ENCODE results near the gene HDLBP. TPM values are rescaled to one million over a fixed set of nuclear protein-coding genes. Genes with fewer than 3 reads are reported as not detected.
A peak's percentile ranks its signal among the peaks of the same experiment; 100 is the strongest.

The HDLBP gene
- polyA plus RNA-seq (ENCODE audit: insufficient read length in 3 of 3): 100 to 1,000 TPM; 341 to 386 (median 376) TPM
- long read RNA-seq, donor 1, full-length matches to known transcripts: 23 of 338 reads
- long read RNA-seq, donor 1, partial matches to known transcripts: 315 of 338 reads
- long read RNA-seq, donor 1, other reads (novel, unspliced or antisense): 0 of 338 reads
- long read RNA-seq, donor 2, full-length matches to known transcripts: 30 of 328 reads
- long read RNA-seq, donor 2, partial matches to known transcripts: 298 of 328 reads
- long read RNA-seq, donor 2, other reads (novel, unspliced or antisense): 0 of 328 reads
- long read RNA-seq, donor 3, full-length matches to known transcripts: 25 of 1,418 reads
- long read RNA-seq, donor 3, partial matches to known transcripts: 1,370 of 1,418 reads
- long read RNA-seq, donor 3, other reads (novel, unspliced or antisense): 23 of 1,418 reads
- long read RNA-seq, donor 4, full-length matches to known transcripts: 25 of 158 reads
- long read RNA-seq, donor 4, partial matches to known transcripts: 133 of 158 reads
- long read RNA-seq, donor 4, other reads (novel, unspliced or antisense): 0 of 158 reads
- long read RNA-seq, donor 5: 0 reads
- long read RNA-seq, donor 6, full-length matches to known transcripts: 22 of 1,344 reads
- long read RNA-seq, donor 6, partial matches to known transcripts: 1,266 of 1,344 reads
- long read RNA-seq, donor 6, other reads (novel, unspliced or antisense): 56 of 1,344 reads
- long read RNA-seq, donor 7, full-length matches to known transcripts: 23 of 132 reads
- long read RNA-seq, donor 7, partial matches to known transcripts: 109 of 132 reads
- long read RNA-seq, donor 7, other reads (novel, unspliced or antisense): 0 of 132 reads
- long read RNA-seq, donor 8, full-length matches to known transcripts: 36 of 231 reads
- long read RNA-seq, donor 8, partial matches to known transcripts: 195 of 231 reads
- long read RNA-seq, donor 8, other reads (novel, unspliced or antisense): 0 of 231 reads
- long read RNA-seq, donor 9, full-length matches to known transcripts: 14 of 917 reads
- long read RNA-seq, donor 9, partial matches to known transcripts: 903 of 917 reads
- long read RNA-seq, donor 9, other reads (novel, unspliced or antisense): 0 of 917 reads
- long read RNA-seq, donor 10, full-length matches to known transcripts: 18 of 1,389 reads
- long read RNA-seq, donor 10, partial matches to known transcripts: 1,371 of 1,389 reads
- long read RNA-seq, donor 10, other reads (novel, unspliced or antisense): 0 of 1,389 reads
- long read RNA-seq, donor 11, full-length matches to known transcripts: 23 of 833 reads
- long read RNA-seq, donor 11, partial matches to known transcripts: 723 of 833 reads
- long read RNA-seq, donor 11, other reads (novel, unspliced or antisense): 87 of 833 reads
- long read RNA-seq, donor 12, full-length matches to known transcripts: 2 of 201 reads
- long read RNA-seq, donor 12, partial matches to known transcripts: 194 of 201 reads
- long read RNA-seq, donor 12, other reads (novel, unspliced or antisense): 5 of 201 reads
- long read RNA-seq, donor 13, full-length matches to known transcripts: 36 of 944 reads
- long read RNA-seq, donor 13, partial matches to known transcripts: 897 of 944 reads
- long read RNA-seq, donor 13, other reads (novel, unspliced or antisense): 11 of 944 reads
- long read RNA-seq, donor 14, full-length matches to known transcripts: 12 of 379 reads
- long read RNA-seq, donor 14, partial matches to known transcripts: 362 of 379 reads
- long read RNA-seq, donor 14, other reads (novel, unspliced or antisense): 5 of 379 reads
- long read RNA-seq, donor 15, full-length matches to known transcripts: 4 of 37 reads
- long read RNA-seq, donor 15, partial matches to known transcripts: 33 of 37 reads
- long read RNA-seq, donor 15, other reads (novel, unspliced or antisense): 0 of 37 reads
- long read RNA-seq, donor 16, full-length matches to known transcripts: 45 of 1,421 reads
- long read RNA-seq, donor 16, partial matches to known transcripts: 1,325 of 1,421 reads
- long read RNA-seq, donor 16, other reads (novel, unspliced or antisense): 51 of 1,421 reads

DNA sequence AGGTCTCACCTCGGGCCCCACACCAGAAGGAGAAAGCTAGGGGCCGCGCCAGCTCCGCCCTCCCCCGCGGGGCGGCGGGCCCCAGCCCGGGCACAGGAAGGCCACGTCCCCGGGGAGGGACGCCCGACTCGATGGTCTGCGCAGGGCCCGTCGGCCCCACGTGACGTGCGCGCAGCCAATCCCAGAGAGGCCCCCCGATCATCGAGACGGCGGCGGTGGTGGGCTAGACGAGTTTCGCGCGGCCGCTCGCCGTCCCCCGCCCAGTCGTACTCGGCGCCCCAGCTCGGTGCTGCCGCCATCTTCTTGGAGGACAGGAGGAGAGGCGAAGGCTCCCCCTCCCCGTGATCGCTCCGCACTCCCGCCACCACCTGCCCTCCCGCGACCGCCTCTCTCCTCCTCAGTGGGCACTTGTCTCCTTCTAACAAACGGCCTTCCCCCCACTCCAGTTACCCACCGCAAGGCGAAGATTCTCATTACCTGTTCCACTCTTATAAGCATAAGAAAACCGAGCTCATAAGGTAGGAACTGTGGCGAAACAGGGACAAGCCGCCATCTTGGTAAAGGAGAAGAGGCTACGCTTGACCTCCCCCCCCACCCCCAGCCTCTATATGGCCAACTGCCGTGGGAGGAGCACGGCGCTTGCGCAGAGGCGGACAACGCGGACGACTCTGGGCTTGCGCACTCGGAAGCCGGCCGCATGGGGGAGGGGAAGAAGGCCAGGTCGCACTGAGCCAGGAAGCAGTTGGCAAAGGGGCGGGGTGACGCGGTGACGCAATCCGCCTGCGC lies at the start of gene HDLBP:
Gene HDLBP (minus strand): TSS at position 580 of the 786 bp plus-strand sequence. CDS start 48,803 bp downstream, outside the sequence.
- DNase-seq (ENCODE audit: extremely low read depth in 1 of 11, low read depth in 9 of 11, low spot score in 4 of 11): peak; percentile 98 to 100 (median 99)

- DNase-seq (ENCODE audit: extremely low read depth in 1 of 11, low read depth in 9 of 11, low spot score in 4 of 11): no peak
Measured at GRCh38 chr2:241364781-241365180, 49.3 kb upstream of the HDLBP start.

DNA sequence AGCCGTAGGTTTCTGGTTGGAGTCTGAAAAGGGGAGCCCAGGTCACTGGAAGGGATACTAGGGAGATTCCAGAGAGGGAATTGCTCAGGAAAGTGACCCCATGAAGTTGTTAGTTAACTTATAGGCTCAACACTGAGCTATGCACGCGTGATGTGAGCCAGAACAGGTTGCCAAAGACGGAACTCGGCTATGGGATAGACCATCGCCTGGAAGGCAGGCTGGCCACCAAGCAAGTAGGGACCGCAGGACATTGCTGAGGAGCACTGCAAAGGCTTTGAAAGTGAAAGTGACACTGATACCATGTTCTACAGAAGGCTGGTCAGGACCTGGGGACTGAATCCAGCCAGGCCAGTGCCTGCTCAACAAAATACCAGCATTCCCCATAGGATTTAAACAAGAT lies 48.0 kb upstream of the HDLBP start:
- no peak for DNase-seq (ENCODE audit: extremely low read depth in 1 of 11, low read depth in 9 of 11, low spot score in 4 of 11)

DNA sequence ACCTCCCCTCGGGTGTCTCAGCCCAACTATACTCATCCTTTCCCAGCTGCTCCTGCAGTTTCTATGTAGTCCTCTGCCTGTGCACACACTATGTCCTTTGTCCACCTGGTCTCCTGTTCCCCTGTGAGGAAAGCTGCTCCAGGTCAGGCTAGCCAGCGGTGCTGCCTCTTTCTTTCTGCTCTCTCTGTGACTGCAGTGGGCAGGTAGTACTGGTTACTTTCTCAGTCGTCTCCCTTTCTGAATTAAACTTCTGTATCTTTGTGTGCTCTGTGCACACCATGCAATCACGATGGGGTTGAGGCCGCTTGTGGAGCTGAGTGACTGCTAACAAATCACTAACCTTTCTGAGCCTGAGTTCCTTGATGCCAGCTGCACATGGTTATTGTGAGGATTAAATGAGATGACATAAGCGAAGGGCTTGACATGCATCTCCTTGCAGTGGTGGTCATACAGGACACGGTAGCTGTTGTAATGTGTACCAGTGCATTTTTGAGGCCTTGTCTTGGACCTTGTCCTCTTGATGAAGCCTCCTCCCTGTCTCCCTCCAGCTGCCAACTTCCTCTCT lies 44.1 kb upstream of the HDLBP start:
- no peak for DNase-seq (ENCODE audit: extremely low read depth in 1 of 11, low read depth in 9 of 11, low spot score in 4 of 11)

GRCh38 chr2:241358470-241358869 lies 43.0 kb upstream of the HDLBP start:
- DNase-seq (ENCODE audit: extremely low read depth in 1 of 11, low read depth in 9 of 11, low spot score in 4 of 11): no peak

DNA sequence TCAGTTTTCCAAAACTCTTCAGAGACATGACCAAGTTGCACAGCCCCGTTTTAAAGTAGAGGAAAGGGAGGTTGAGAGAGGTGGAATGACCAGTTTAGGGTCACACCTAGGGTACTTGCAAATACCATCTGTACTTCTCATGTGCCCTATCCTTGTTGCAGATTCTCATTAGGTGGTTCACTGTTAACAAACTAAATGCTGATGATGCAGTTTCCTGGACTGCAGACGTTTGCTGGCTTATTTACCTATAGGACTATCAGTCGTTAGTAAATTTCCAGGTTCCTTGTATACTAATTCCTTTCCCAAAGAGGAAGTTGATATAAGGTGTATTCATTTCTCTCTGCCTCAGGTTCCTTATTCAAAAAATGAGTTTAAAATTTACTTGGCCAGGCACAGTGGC lies 42.1 kb upstream of the HDLBP start:
- DNase-seq (ENCODE audit: extremely low read depth in 1 of 11, low read depth in 9 of 11, low spot score in 4 of 11): no peak

GRCh38 chr2:241356871-241357260 lies 41.4 kb upstream of the HDLBP start:
- no peak for DNase-seq (ENCODE audit: extremely low read depth in 1 of 11, low read depth in 9 of 11, low spot score in 4 of 11)

GRCh38 chr2:241355983-241356870 lies 40.8 kb upstream of the HDLBP start, which contains the start of gene FARP2:
Gene FARP2, plus strand, starts transcription at chr2:241356285. Its CDS starts 16,823 bp downstream, at chr2:241373108.
- DNase-seq (ENCODE audit: extremely low read depth in 1 of 11, low read depth in 9 of 11, low spot score in 4 of 11): peak; percentile 92 to 99 (median 98)

GRCh38 chr2:241354668-241355658 lies 39.5 kb upstream of the HDLBP start:
- DNase-seq (ENCODE audit: extremely low read depth in 1 of 11, low read depth in 9 of 11, low spot score in 4 of 11): peak in 3 of 11 donors; percentile 31 to 70 (median 56)

- no peak for DNase-seq (ENCODE audit: extremely low read depth in 1 of 11, low read depth in 9 of 11, low spot score in 4 of 11)
Measured at GRCh38 chr2:241352227-241352626, 36.8 kb upstream of the HDLBP start.

GRCh38 chr2:241351640-241352031 lies 36.2 kb upstream of the HDLBP start:
- DNase-seq (ENCODE audit: extremely low read depth in 1 of 11, low read depth in 9 of 11, low spot score in 4 of 11): peak in 4 of 11 donors; percentile 27 to 51 (median 40)

DNA sequence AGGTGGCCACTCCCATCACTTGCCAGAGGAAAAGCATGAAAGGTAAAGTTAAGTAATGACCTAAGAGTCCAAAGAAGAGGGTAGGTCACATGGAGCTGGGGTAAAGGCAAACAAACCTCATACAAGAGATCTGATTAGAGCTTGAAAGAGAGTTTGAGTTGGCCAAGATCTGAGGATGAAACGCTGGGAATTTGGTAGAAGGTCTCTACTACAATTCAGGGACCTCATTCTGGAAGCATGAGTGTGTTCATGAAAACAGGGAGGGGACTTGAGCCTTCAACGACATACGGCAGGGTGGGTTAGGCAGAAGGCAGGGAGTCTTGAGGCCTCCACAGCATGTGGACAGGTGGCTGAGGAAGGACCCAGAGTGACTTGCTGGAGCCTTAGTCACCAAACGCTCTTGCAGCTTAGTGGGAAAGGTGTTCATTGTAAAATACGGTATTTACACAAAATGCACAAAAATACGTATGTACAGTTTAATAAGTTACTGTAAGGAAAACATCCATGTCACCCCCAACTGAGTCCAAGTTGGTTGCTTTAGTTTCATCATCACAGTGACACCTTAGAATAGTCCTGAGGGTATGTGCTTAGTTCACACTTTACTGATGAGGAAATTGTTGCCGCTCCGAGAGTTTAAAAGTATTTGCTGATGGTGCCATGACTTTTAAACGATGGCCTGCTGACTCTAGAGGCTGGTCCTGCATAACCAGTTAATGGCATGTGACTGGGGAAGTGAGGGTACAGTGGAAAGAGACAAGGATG lies 35.6 kb upstream of the HDLBP start:
- peak in 1 of 11 donors; percentile 22 for DNase-seq (ENCODE audit: extremely low read depth in 1 of 11, low read depth in 9 of 11, low spot score in 4 of 11)

DNA sequence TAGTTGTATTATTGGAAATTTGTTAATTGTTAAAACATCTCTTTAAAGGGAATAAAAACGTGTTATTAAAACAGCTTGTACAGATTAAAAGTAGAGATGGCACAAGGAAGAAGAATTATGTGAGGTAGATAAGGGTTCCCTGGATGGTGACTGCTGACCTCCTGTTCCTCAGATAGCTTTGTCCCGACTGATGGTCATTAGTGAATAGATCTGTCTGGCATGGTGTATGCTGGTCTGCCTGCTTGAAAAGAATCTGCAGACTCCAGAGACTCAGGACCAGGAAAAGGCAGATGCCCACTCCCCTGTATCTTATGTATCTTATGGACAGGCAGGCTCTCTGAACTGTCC lies 35.0 kb upstream of the HDLBP start:
- no peak for DNase-seq (ENCODE audit: extremely low read depth in 1 of 11, low read depth in 9 of 11, low spot score in 4 of 11)

DNA sequence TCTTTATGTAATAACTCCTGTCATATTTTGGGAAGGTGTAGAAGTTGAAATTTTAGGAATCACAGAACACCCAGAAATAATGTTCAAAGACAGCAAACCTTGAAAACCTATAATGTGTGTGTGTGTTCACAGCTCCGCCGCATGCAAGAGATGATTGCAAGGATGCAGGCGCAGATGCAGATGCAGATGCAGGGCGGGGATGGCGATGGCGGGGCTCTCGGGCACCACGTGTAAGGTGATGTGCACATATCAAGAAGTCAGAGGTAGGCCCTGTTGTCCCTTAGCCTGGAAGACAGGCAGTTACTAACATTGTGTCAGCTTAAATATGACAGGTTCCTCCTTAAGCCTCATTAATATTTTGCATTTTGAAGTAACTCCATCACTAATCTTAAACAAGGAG lies 34.5 kb upstream of the HDLBP start:
- DNase-seq (ENCODE audit: extremely low read depth in 1 of 11, low read depth in 9 of 11, low spot score in 4 of 11): no peak
